CD4-positive, alpha-beta T cell treated with Interferon alpha-2 for 1 hour (primary cell): Measurements from ENCODE around the gene IGF1.

Experiments used
- DNase-seq, 2 donors: peaks; one replicate each; pipeline ENCODE4 v3.0.0-alpha.2; 2020 to 2022

The IGF1 gene

GRCh38 chr12:102480406-102480805 is at the start of gene IGF1:
IGF1 (minus strand) TSS chr12:102480563; CDS start chr12:102480381, 182 bp downstream.
- DNase-seq, result no peak

- no peak for DNase-seq
These were observed 47.7 kb upstream of the IGF1 start for GRCh38 chr12:102528111-102528510.

GRCh38 chr12:102527171-102527720 is 46.9 kb upstream of the IGF1 start:
- DNase-seq, result no peak

GRCh38 chr12:102526656-102527055 is 46.3 kb upstream of the IGF1 start:
- DNase-seq, result no peak

- no peak for DNase-seq
These were observed 42.4 kb upstream of the IGF1 start for GRCh38 chr12:102522768-102523167.

GRCh38 chr12:102521662-102522277 is 41.4 kb upstream of the IGF1 start:
- no peak for DNase-seq

- DNase-seq, result no peak
These were observed 38.5 kb upstream of the IGF1 start for GRCh38 chr12:102518871-102519270.

GRCh38 chr12:102514696-102515095 is 34.3 kb upstream of the IGF1 start:
- no peak for DNase-seq

- no peak for DNase-seq
These were observed 33.4 kb upstream of the IGF1 start for GRCh38 chr12:102513739-102514138.

GRCh38 chr12:102513272-102513671 is 32.9 kb upstream of the IGF1 start:
- no peak for DNase-seq

GRCh38 chr12:102512523-102512922 is 32.2 kb upstream of the IGF1 start:
- no peak for DNase-seq

- no peak for DNase-seq
These were observed 31.2 kb upstream of the IGF1 start for GRCh38 chr12:102511575-102511974.

- DNase-seq, result no peak
These were observed 30.1 kb upstream of the IGF1 start for GRCh38 chr12:102510463-102510862.

GRCh38 chr12:102510031-102510430 is 29.7 kb upstream of the IGF1 start:
- DNase-seq, result no peak

- no peak for DNase-seq
These were observed 28.8 kb upstream of the IGF1 start for GRCh38 chr12:102509123-102509626.

GRCh38 chr12:102508052-102508451 is 27.7 kb upstream of the IGF1 start:
- DNase-seq, result no peak

GRCh38 chr12:102507301-102507700 is 26.9 kb upstream of the IGF1 start:
- DNase-seq, result no peak

GRCh38 chr12:102504871-102505270 is 24.5 kb upstream of the IGF1 start:
- no peak for DNase-seq

- DNase-seq, result no peak
These were observed 23.9 kb upstream of the IGF1 start for GRCh38 chr12:102504280-102504679.

- DNase-seq, result no peak
These were observed 23.5 kb upstream of the IGF1 start for GRCh38 chr12:102503831-102504230.

- peak in 1 of 2 donors; percentile 9 for DNase-seq
These were observed 22.8 kb upstream of the IGF1 start for GRCh38 chr12:102503056-102503681.

GRCh38 chr12:102501773-102502172 is 21.4 kb upstream of the IGF1 start:
- no peak for DNase-seq

GRCh38 chr12:102498471-102498870 is 18.1 kb upstream of the IGF1 start:
- peak in 1 of 2 donors; percentile 19 for DNase-seq

GRCh38 chr12:102497743-102498142 is 17.4 kb upstream of the IGF1 start:
- DNase-seq, result no peak
